PC-3 (cell line): ENCODE data around the gene PFN3. TPM values are rescaled to one million over a fixed set of nuclear protein-coding genes. Genes with fewer than 3 reads are reported as not detected.
A peak's percentile ranks its signal among the peaks of the same experiment; 100 is the strongest.

ENCODE experiments used
- ATAC-seq: fragments of 200-7000 bp; cut with Tn5 transposase; 2 replicates; pipeline ENCODE4 v1.9.1; 2020; ENCODE audit warnings: mild to moderate bottlenecking, moderate library complexity
- BruUV-seq: library from RNA; stranded (reverse); fragments of 400-500 nt; replicated peaks from 2 replicates; lab custom pipeline; 2021; lab: Mats Ljungman, UMichigan
- CTCF ChIA-PET: fragments of 300-600 bp; sonication (Branson Sonifier 250); formaldehyde crosslinking; loops from one replicate; lab custom pipeline; 2022; ENCODE audit warnings: antibody characterized with exemption; lab: Charles Lee
- POLR2A ChIA-PET: fragments of 300-600 bp; sonication (Branson Sonifier 250); formaldehyde crosslinking; loops from one replicate; lab custom pipeline; 2022; ENCODE audit warnings: antibody characterized with exemption; ENCODE audit not compliant: unreplicated experiment; lab: Charles Lee
- DNase-seq: peaks from one replicate; pipeline ENCODE4 v3.0.0-alpha.2; 2015
- H2AFZ ChIP-seq: fragments of 300-600 bp; sonication (generic); 2 replicates; pipeline ENCODE4 v1.6.0; 2016; ENCODE audit warnings: antibody characterized with exemption, low read length
- H3F3A ChIP-seq: fragments of 300-600 bp; sonication (generic); one replicate; pipeline ENCODE4 v1.6.0; 2017; ENCODE audit warnings: antibody characterized with exemption, low read length, control low read depth, mild to moderate bottlenecking; ENCODE audit not compliant: unreplicated experiment
- H3K27ac ChIP-seq: fragments of 300-600 bp; sonication (generic); 2 replicates; pipeline ENCODE4 v1.5.1; 2016; ENCODE audit warnings: mild to moderate bottlenecking, low read length
- H3K27me3 ChIP-seq: fragments of 300-600 bp; sonication (generic); 2 replicates; pipeline ENCODE4 v1.6.1; 2016; ENCODE audit warnings: low read length, mixed read lengths
- H3K36me3 ChIP-seq: fragments of 300-600 bp; sonication (generic); 2 replicates; pipeline ENCODE4 v1.6.1; 2016; ENCODE audit warnings: low read depth, mixed run types, low read length, mixed read lengths
- H3K4me1 ChIP-seq: fragments of 300-600 bp; sonication (generic); 2 replicates; pipeline ENCODE4 v1.5.1; 2016; ENCODE audit warnings: low read length; ENCODE audit not compliant: insufficient read depth
- H3K4me2 ChIP-seq: fragments of 300-600 bp; sonication (generic); 2 replicates; pipeline ENCODE4 v1.6.0; 2016; ENCODE audit warnings: low read length
- H3K4me3 ChIP-seq: fragments of 300-600 bp; sonication (generic); 2 replicates; pipeline ENCODE4 v1.5.1; 2016; ENCODE audit warnings: mild to moderate bottlenecking, low read length, mixed read lengths
- H3K79me2 ChIP-seq: fragments of 300-600 bp; sonication (generic); 2 replicates; pipeline ENCODE4 v1.6.1; 2017; ENCODE audit warnings: low read length, mixed read lengths
- H3K9ac ChIP-seq: fragments of 300-600 bp; sonication (generic); 2 replicates; pipeline ENCODE4 v1.6.0; 2016; ENCODE audit warnings: mild to moderate bottlenecking, low read length
- H3K9me2 ChIP-seq: fragments of 300-600 bp; sonication (generic); replicated peaks from 2 replicates; pipeline ENCODE4 v1.6.1; 2016; ENCODE audit warnings: mixed run types, low read length, mixed read lengths
- H3K9me3 ChIP-seq: fragments of 300-600 bp; sonication (generic); 2 replicates; pipeline ENCODE4 v1.6.1; 2016; ENCODE audit warnings: low read length, mixed read lengths
- H4K20me1 ChIP-seq: fragments of 300-600 bp; sonication (generic); 2 replicates; pipeline ENCODE4 v1.6.1; 2016; ENCODE audit warnings: low read length, mixed read lengths
- CTCF ChIP-seq: fragments of 300-600 bp; sonication (generic); conservative IDR thresholded peaks from 2 replicates; pipeline ENCODE4 v1.5.1; 2017; ENCODE audit warnings: antibody characterized with exemption, low read depth, mild to moderate bottlenecking, low read length
- EZH2 ChIP-seq: fragments of 300-600 bp; sonication (generic); IDR thresholded peaks from one replicate; pipeline ENCODE4 v1.6.1; 2017; ENCODE audit warnings: antibody characterized with exemption, mild to moderate bottlenecking, low read length; ENCODE audit not compliant: unreplicated experiment
- EZH2phosphoT487 ChIP-seq: fragments of 300-600 bp; sonication (generic); IDR thresholded peaks from 2 replicates; pipeline ENCODE4 v1.6.1; 2018; ENCODE audit warnings: mild to moderate bottlenecking, antibody characterized with exemption, low read length, borderline replicate concordance
- intact Hi-C: fragments of 100-400 bp; cut with micrococcal nuclease; formaldehyde crosslinking; loops from 2 replicates; pipeline ENCODE4 v1.9.0; 2023
- total RNA-seq: library from RNA; depleted of rRNA; stranded (reverse); fragments of >200 nt; gene quantifications from 2 replicates; pipeline ENCODE4 v1.2.3, GENCODE V29; 2014

The PFN3 gene
- total RNA-seq, 1 experiment from 2014 or later, result not detected

GRCh38 chr5:177426566-177427210 lies 26.2 kb upstream of the PFN3 start, which contains the start of gene GRK6:
GRK6 (plus strand) TSS chr5:177426676; CDS start chr5:177426846, 170 bp downstream.
- H3K27ac ChIP-seq, result peak within 1 kb of the TSS; percentile 72
- TF ChIP-seq EZH2 (no peak), CTCF (no peak), EZH2phosphoT487 (no peak)
- DNase-seq, result peak; percentile 42
- peak within 1 kb of the TSS; percentile 74 for H2AFZ ChIP-seq
- no peaks in the 10 kb centered on the region for H3K9me3 ChIP-seq
- CTCF ChIA-PET, result interaction anchor here (0.6 to 2.3 kb wide), 10 partner anchors 19 to 979 kb away, joined by 4 to 32 read pairs (median 8); partner anchors contain the start of gene PRR7
- peaks cover 31% of the 10 kb centered on the region for H3K79me2 ChIP-seq
- intact Hi-C loops, result loop anchor here (2.0 kb wide), 3 partner anchors 20 to 28 kb away; partner anchors contain the start of gene PRR7
- H4K20me1 ChIP-seq, result 0 out of 2 replicates have a peak, but pooled peaks cover 5% of the 10 kb centered on the region
- peaks cover 19% of the 10 kb centered on the region for H3K4me1 ChIP-seq
- H3K4me2 ChIP-seq, result peak within 1 kb of the TSS; percentile 99
- POLR2A ChIA-PET, result interaction anchor here (0.5 to 1.0 kb wide), 13 partner anchors 15 to 973 kb away, joined by 3 to 16 read pairs (median 6); partner anchors contain the start of gene LMAN2
- no peaks in the 10 kb centered on the region for H3K36me3 ChIP-seq
- no peaks in the 10 kb centered on the region for H3F3A ChIP-seq
- H3K4me3 ChIP-seq, result peak within 1 kb of the TSS; percentile 75
- H3K27me3 ChIP-seq, result no peaks in the 10 kb centered on the region
- H3K9me2 ChIP-seq, result no peaks in the 10 kb centered on the region
- peak within 1 kb of the TSS; percentile 90 for H3K9ac ChIP-seq
- BruUV-seq, result no TSS peak
- ATAC-seq, result peak; percentile 8

- BruUV-seq, result TSS peak; percentile 93
- ChIA-PET POLR2A (interaction anchor here (0.5 to 1.0 kb wide), 10 partner anchors 16 to 972 kb away, joined by 3 to 16 read pairs (median 7); no protein-coding TSS in a partner anchor), CTCF (interaction anchor here (0.6 to 2.3 kb wide), 10 partner anchors 20 to 978 kb away, joined by 4 to 32 read pairs (median 8); partner anchors contain the start of gene PRR7)
- Histone ChIP-seq H3K27me3 (no peaks in the 10 kb centered on the region), H3K9ac (peak overlapping the region; percentile 57), H3K27ac (peak overlapping the region; percentile 72), H3F3A (no peaks in the 10 kb centered on the region), H4K20me1 (0 out of 2 replicates have a peak, but pooled peaks cover 5% of the 10 kb centered on the region), H3K4me2 (peak overlapping the region; percentile 77), H2AFZ (peak overlapping the region; percentile 74), H3K4me1 (peaks cover 19% of the 10 kb centered on the region), H3K79me2 (peaks cover 31% of the 10 kb centered on the region), H3K4me3 (peak overlapping the region; percentile 72), H3K9me3 (no peaks in the 10 kb centered on the region), H3K36me3 (no peaks in the 10 kb centered on the region), H3K9me2 (no peaks in the 10 kb centered on the region)
- ATAC-seq (peak; percentile 91), DNase-seq (peak; percentile 100)
- intact Hi-C loops, result loop anchor here (2.0 kb wide), 3 partner anchors 21 to 29 kb away; partner anchors contain the start of gene PRR7
- no peak for TF ChIP-seq EZH2phosphoT487
These were observed 25.5 kb upstream of the PFN3 start for GRCh38 chr5:177425801-177426565.

GRCh38 chr5:177425196-177425800 lies 24.8 kb upstream of the PFN3 start:
- 0 out of 2 replicates have a peak, but pooled peaks cover 5% of the 10 kb centered on the region for H4K20me1 ChIP-seq
- H3K9me2 ChIP-seq, result no peaks in the 10 kb centered on the region
- ChIA-PET CTCF (interaction anchor here (0.9 to 2.3 kb wide), 4 partner anchors 22 to 55 kb away, joined by 8 to 32 read pairs (median 12); no protein-coding TSS in a partner anchor), POLR2A (no interaction called here)
- peaks cover 19% of the 10 kb centered on the region for H3K4me1 ChIP-seq
- peaks cover 31% of the 10 kb centered on the region for H3K79me2 ChIP-seq
- H2AFZ ChIP-seq, result peak overlapping the region; percentile 74
- DNase-seq, result no peak
- H3K9ac ChIP-seq, result peak overlapping the region; percentile 57
- ATAC-seq, result no peak
- TF ChIP-seq EZH2phosphoT487, result no peak
- TF ChIP-seq CTCF, result no peak
- TF ChIP-seq EZH2, result no peak
- H3K9me3 ChIP-seq, result no peaks in the 10 kb centered on the region
- intact Hi-C loops, result no loop called here
- peak overlapping the region; percentile 72 for H3K27ac ChIP-seq
- H3F3A ChIP-seq, result no peaks in the 10 kb centered on the region
- no TSS peak for BruUV-seq
- peak overlapping the region; percentile 72 for H3K4me3 ChIP-seq
- peak overlapping the region; percentile 77 for H3K4me2 ChIP-seq
- H3K27me3 ChIP-seq, result no peaks in the 10 kb centered on the region
- H3K36me3 ChIP-seq, result no peaks in the 10 kb centered on the region
